C4-2B (cell line): Measurements from ENCODE around the gene AIFM2.

ENCODE experiments used
- ZFX ChIP-seq: fragments of 450-650 bp; IDR thresholded peaks from 2 replicates; pipeline ENCODE4 v1.6.1; 2017
- TF ChIP-seq, protein P1 (sequence below): fragments of 450-650 bp; conservative IDR thresholded peaks from 2 replicates; pipeline ENCODE4 v1.5.1; 2017; ENCODE audit warnings: mild to moderate bottlenecking

DNA sequence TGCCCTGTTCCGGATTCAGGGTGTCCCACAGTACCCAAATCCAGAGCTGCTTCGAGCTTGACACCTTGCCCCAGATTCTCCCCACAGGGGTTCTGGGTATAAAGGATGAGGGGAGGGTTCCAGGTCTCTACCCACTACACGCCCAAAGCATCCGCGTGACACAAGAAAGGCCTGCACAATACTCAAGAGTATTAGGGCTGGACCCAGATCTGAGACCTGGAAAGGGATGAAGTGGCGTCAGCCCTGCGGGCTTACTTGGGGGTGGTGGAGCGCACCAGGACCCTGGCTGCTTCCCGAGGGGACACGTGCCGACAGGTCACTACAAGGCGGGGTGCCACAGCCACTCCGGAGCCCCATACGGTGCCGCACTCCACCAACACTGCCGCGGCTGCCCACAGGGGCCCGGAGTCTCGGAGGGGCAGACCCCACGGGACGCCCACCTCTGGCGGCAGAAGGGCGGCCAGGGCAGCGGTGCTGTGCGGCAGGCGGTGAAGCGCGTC, 12.6 kb upstream of the AIFM2 start:
- TF ChIP-seq, protein P1, sequence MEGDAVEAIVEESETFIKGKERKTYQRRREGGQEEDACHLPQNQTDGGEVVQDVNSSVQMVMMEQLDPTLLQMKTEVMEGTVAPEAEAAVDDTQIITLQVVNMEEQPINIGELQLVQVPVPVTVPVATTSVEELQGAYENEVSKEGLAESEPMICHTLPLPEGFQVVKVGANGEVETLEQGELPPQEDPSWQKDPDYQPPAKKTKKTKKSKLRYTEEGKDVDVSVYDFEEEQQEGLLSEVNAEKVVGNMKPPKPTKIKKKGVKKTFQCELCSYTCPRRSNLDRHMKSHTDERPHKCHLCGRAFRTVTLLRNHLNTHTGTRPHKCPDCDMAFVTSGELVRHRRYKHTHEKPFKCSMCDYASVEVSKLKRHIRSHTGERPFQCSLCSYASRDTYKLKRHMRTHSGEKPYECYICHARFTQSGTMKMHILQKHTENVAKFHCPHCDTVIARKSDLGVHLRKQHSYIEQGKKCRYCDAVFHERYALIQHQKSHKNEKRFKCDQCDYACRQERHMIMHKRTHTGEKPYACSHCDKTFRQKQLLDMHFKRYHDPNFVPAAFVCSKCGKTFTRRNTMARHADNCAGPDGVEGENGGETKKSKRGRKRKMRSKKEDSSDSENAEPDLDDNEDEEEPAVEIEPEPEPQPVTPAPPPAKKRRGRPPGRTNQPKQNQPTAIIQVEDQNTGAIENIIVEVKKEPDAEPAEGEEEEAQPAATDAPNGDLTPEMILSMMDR: no peak
- TF ChIP-seq ZFX: no peak
